K562 (cell line): ENCODE data around the gene CPOX. TPM values are rescaled to one million over a fixed set of nuclear protein-coding genes. Genes with fewer than 3 reads are reported as not detected.

Source experiments
- ATAC-seq: fragments of 200-7000 bp; cut with Tn5 transposase; 3 replicates; pipeline ENCODE4 v1.9.1; 2020; ENCODE audit warnings: moderate library complexity
- BruUV-seq: library from RNA; stranded (reverse); fragments of 400-500 nt; replicated peaks from 2 replicates; lab custom pipeline; 2021; lab: Mats Ljungman, UMichigan
- CTCF ChIA-PET: fragments of 300-600 bp; formaldehyde crosslinking; extraction: SDS; loops from one replicate; lab custom pipeline; 2021; ENCODE audit warnings: low intra/inter-chr PET ratio; lab: Yijun Ruan, JAX
- POLR2A ChIA-PET: fragments of 300-600, 350-650 bp; sonication (Branson Sonifier 250); formaldehyde crosslinking; extraction: SDS; loops from one replicate; lab custom pipeline; 2021; ENCODE audit warnings: antibody characterized with exemption, inconsistent platforms; lab: Yijun Ruan, JAX
- DNase-seq, 4 experiments: peaks; one replicate each; pipeline versions ENCODE4 v3.0.0 to v3.0.0-alpha.2; 2011 to 2018; ENCODE audit warnings: low spot score in 3 of 4, mixed read lengths in 3 of 4; ENCODE audit errors: extremely low read depth in 1 of 4
- FAIRE-seq: peaks from 2 replicates; lab custom pipeline; 2011; peaks lifted over from hg19 to GRCh38; lab: Jason Lieb, UNC
- H2AFZ ChIP-seq: 2 replicates; pipeline ENCODE4 v1.6.0; 2011; ENCODE audit warnings: low read depth, low read length, control low read depth, inconsistent platforms
- H3K27ac ChIP-seq: fragments of 200-600 bp; 3 replicates; pipeline ENCODE4 v1.8.0; 2011; ENCODE audit warnings: low read depth, mild to moderate bottlenecking, control low read depth, inconsistent platforms, low read length, moderate library complexity, mixed read lengths; ENCODE audit errors: extremely low read depth
- H3K27me3 ChIP-seq, 2 experiments: fragments of 300-600 bp in 1 of 2; 2 replicates in 1 of 2; 3 replicates in 1 of 2; pipeline versions ENCODE4 v1.6.0 to v1.8.0; 2011; ENCODE audit warnings: inconsistent platforms in 2 of 2, low read length in 2 of 2, mild to moderate bottlenecking in 1 of 2, mixed read lengths in 1 of 2, moderate library complexity in 1 of 2; ENCODE audit not compliant: control insufficient read depth in 2 of 2, insufficient read depth in 2 of 2
- H3K36me3 ChIP-seq: fragments of 300-600 bp; 3 replicates; pipeline ENCODE4 v1.8.0; 2011; ENCODE audit warnings: mild to moderate bottlenecking, low read length, inconsistent platforms; ENCODE audit not compliant: control insufficient read depth, insufficient read depth
- H3K4me1 ChIP-seq, 2 experiments: fragments of 200-600 bp in 1 of 2; replicated peaks in 1 of 2; 2 replicates in 1 of 2; 3 replicates in 1 of 2; pipeline versions ENCODE4 v1.5.1 to v1.8.0; 2011; ENCODE audit warnings: inconsistent platforms in 2 of 2, low read length in 2 of 2, mild to moderate bottlenecking in 1 of 2, mixed read lengths in 1 of 2, moderate library complexity in 1 of 2; ENCODE audit not compliant: control insufficient read depth in 2 of 2, insufficient read depth in 2 of 2
- H3K4me2 ChIP-seq: 2 replicates; pipeline ENCODE4 v1.6.1; 2011; ENCODE audit warnings: low read length, control low read depth, inconsistent platforms, mixed read lengths; ENCODE audit not compliant: insufficient read depth
- H3K4me3 ChIP-seq: fragments of 200-600 bp; sonication (generic), shearing (Covaris generic); 2 replicates; pipeline ENCODE4 v1.5.1; 2016; ENCODE audit warnings: control low read depth, inconsistent platforms
- H3K79me2 ChIP-seq: fragments of 200-600 bp; 3 replicates; pipeline ENCODE4 v1.8.0; 2011; ENCODE audit warnings: low read length, inconsistent platforms; ENCODE audit not compliant: control insufficient read depth, insufficient read depth
- H3K9ac ChIP-seq, 2 experiments: 2 replicates each; pipeline versions ENCODE4 v1.6.0 to v1.6.1; 2011; ENCODE audit warnings: low read depth in 2 of 2, low read length in 2 of 2, control low read depth in 1 of 2, inconsistent platforms in 1 of 2, mild to moderate bottlenecking in 1 of 2, mixed read lengths in 1 of 2; ENCODE audit not compliant: insufficient read depth in 1 of 2
- H3K9me1 ChIP-seq: one replicate; pipeline ENCODE4 v1.6.0; 2011; ENCODE audit warnings: inconsistent platforms, mild to moderate bottlenecking, low read length, moderate library complexity; ENCODE audit not compliant: control insufficient read depth, insufficient read depth
- H3K9me3 ChIP-seq: replicated peaks from 2 replicates; pipeline ENCODE4 v1.5.1; 2011; ENCODE audit warnings: low read depth, low read length, inconsistent platforms; ENCODE audit not compliant: control insufficient read depth, insufficient read depth
- H4K20me1 ChIP-seq: replicated peaks from 2 replicates; pipeline ENCODE4 v1.6.1; 2011; ENCODE audit warnings: low read length, inconsistent platforms, mixed read lengths; ENCODE audit not compliant: control insufficient read depth, insufficient read depth
- ARID4B ChIP-seq: sonication (generic); formaldehyde crosslinking; IDR thresholded peaks from 2 replicates; pipeline ENCODE4 v1.8.0; 2022; ENCODE audit warnings: mild to moderate bottlenecking, missing genetic modification reagents
- CEBPB ChIP-seq: fragments of 450-650 bp; IDR thresholded peaks from 2 replicates; pipeline ENCODE4 v1.6.1; 2016; ENCODE audit warnings: missing genetic modification characterization, missing compliant biosample characterization
- CEBPG ChIP-seq, 3 experiments: fragments of 200-800 bp in 1 of 3; sonication (Bioruptor generic) in 1 of 3; sonication (generic) in 1 of 3; formaldehyde crosslinking in 1 of 3; IDR thresholded peaks in 2 of 3; conservative IDR thresholded peaks in 1 of 3; 2 replicates each; pipeline versions ENCODE4 v1.6.1 to v1.8.0; 2016 to 2022; ENCODE audit warnings: missing compliant biosample characterization in 2 of 3, missing genetic modification characterization in 2 of 3, mild to moderate bottlenecking in 1 of 3, missing genetic modification reagents in 1 of 3
- MED1 ChIP-seq: sonication (generic); formaldehyde crosslinking; IDR thresholded peaks from 2 replicates; pipeline ENCODE4 v1.8.1; 2023; ENCODE audit warnings: missing genetic modification reagents, borderline replicate concordance
- MTF1 ChIP-seq: fragments of 250-450 bp; sonication (Bioruptor Pico); IDR thresholded peaks from 2 replicates; pipeline ENCODE4 v1.9.0; 2021; ENCODE audit warnings: moderate library complexity, mild to moderate bottlenecking, inconsistent platforms, borderline replicate concordance
- ZEB2 ChIP-seq: fragments of 450-650 bp; IDR thresholded peaks from 2 replicates; pipeline ENCODE4 v1.6.1; 2016
- ZKSCAN1 ChIP-seq: fragments of 150-350 bp; IDR thresholded peaks from 2 replicates; pipeline ENCODE4 v1.6.1; 2016; ENCODE audit warnings: low read depth, low read length
- ZNF134 ChIP-seq: fragments of 250-450 bp; sonication (Bioruptor Pico); conservative IDR thresholded peaks from 2 replicates; pipeline ENCODE4 v1.4.0; 2020
- WGBS: fragments of 100-300 bp; shearing (Covaris generic); methylation state at CpG from one replicate; pipeline ENCODE4 v1.1.6; 2016; ENCODE audit warnings: low coverage, mixed read lengths; ENCODE audit not compliant: insufficient coverage; ENCODE audit errors: missing lambda C conversion rate; 5-methylcytosine and 5-hydroxymethylcytosine counted together
- in situ Hi-C: fragments of 300-500 bp; cut with MboI; formaldehyde crosslinking; loops from 4 replicates; pipeline ENCODE4 v1.15.0; 2018; ENCODE audit warnings: inconsistent platforms, mixed read lengths
- intact Hi-C: fragments of 100-400 bp; cut with micrococcal nuclease; formaldehyde crosslinking; loops from 2 replicates; pipeline ENCODE4 v1.14.2; 2022
- polyA plus RNA-seq, 8 experiments: library from polyadenylated mRNA; depleted of rRNA in 4 of 8; stranded (reverse) in 5 of 8; unstranded in 3 of 8; fragments of >200 nt; fragmentation: Nextera tagmentation in 2 of 8; fragmentation: Illumina TruSeq in 1 of 8; extraction: Ambion mirVana in 2 of 8; extraction: Trizol in 1 of 8; gene quantifications; 2 replicates each; pipeline versions ENCODE4 v1.2.1 to v1.2.3, GENCODE V29; 2011 to 2014; ENCODE audit warnings: inconsistent platforms in 1 of 8, missing spikeins in 1 of 8
- total RNA-seq, 7 experiments: library from RNA; depleted of rRNA in 6 of 7; stranded (reverse); fragments of >200 nt in 6 of 7; fragmentation: Illumina TruSeq in 2 of 7; extraction: Trizol in 2 of 7; gene quantifications; 2 replicates each; pipeline versions ENCODE4 v1.2.1 to v1.2.3, GENCODE V29; 2011 to 2021; ENCODE audit warnings: low replicate concordance in 1 of 7
- TF ChIP-seq, protein P1 (sequence below): fragments of 250-450 bp; sonication (Bioruptor Pico); IDR thresholded peaks from 2 replicates; pipeline ENCODE4 v1.4.0; 2020; ENCODE audit warnings: mild to moderate bottlenecking, moderate library complexity, borderline replicate concordance
- TF ChIP-seq, protein P2 (sequence below): fragments of 450-650 bp; IDR thresholded peaks from one replicate; pipeline ENCODE4 v1.6.1; 2018; ENCODE audit warnings: mild to moderate bottlenecking, moderate library complexity; ENCODE audit not compliant: partially characterized antibody

The CPOX gene
- total and polyA plus RNA-seq, 9 of the 15 experiments (the other 6 are each of a cell fraction or from before 2014, with no cell fraction given), result 14.6 to 82.1 (median 24.8) TPM

DNA sequence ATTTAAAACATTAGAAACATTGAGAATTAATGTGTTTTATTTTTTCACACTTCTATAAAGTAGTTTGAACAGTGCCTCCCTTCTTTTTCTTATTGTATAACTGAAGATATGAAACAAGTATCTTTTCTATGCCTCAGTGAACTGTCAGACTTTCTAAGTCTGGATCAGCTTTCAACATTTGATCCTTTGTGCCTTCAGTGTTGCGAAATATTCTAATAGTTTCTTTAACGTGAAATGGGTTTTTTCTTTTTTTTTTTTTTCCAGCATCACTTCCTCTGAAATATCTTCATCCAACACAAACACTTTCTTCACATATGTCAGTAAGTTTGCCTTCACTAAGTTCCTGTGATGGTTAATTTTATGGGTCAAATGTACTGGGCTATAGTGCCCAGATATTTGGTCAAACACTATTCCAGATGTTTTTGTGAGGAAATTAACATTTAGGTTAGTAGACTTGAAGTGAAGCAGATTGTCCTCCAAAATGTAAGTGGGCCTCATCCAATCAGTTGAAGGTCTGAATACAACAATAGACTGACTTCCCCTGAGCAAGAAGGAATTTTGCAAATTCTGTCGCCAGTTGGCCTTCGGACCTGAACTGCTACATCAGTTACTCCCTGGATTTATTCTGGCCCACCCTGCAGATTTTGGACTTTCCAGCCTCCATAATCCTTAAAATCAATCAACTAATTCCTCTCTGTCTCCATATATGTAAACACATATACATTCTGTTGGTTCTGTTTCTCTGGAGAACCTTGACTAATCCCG is 6.4 kb upstream of the CPOX start:
- peak overlapping the region; percentile 40; the same call in 1 of the 2 replicates for H2AFZ ChIP-seq
- H3K9me1 ChIP-seq, result no peaks in the 10 kb centered on the region
- no peaks in the 10 kb centered on the region for H4K20me1 ChIP-seq
- peaks cover 0 to 9% of the 10 kb centered on the region in 2 experiments; a peak in 3 of 5 replicates for H3K4me1 ChIP-seq
- no peak for FAIRE-seq
- H3K9ac ChIP-seq, result no peak overlapping the region
- WGBS, result 40% methylated on average over 5 of the region's 5 CpGs
- H3K36me3 ChIP-seq, result no peaks in the 10 kb centered on the region
- BruUV-seq, result no TSS peak
- H3K27me3 ChIP-seq, result no peaks in the 10 kb centered on the region
- H3K79me2 ChIP-seq, result no peaks in the 10 kb centered on the region
- ChIA-PET POLR2A (interaction anchor here (0.6 to 0.9 kb wide), 2 partner anchors 8 to 1543 kb away, joined by 3 read pairs; no protein-coding TSS in a partner anchor), CTCF (no interaction called here)
- in situ Hi-C loops, result loop anchor here (5.0 kb wide), 2 partner anchors 212 to 382 kb away; no protein-coding TSS in a partner anchor
- intact Hi-C loops, result loop anchor here (10.0 kb wide), 1 partner anchor 565 kb away; the partner anchor contains the start of gene GABRR3
- no peak overlapping the region for H3K27ac ChIP-seq
- ATAC-seq, result no peak
- no peaks in the 10 kb centered on the region; the same call in 1 of the 2 replicates for H3K9me3 ChIP-seq
- no peak overlapping the region for H3K4me3 ChIP-seq
- TF ChIP-seq ARID4B (CRISPR knock-in tag), result no peak
- TF ChIP-seq, protein P1, sequence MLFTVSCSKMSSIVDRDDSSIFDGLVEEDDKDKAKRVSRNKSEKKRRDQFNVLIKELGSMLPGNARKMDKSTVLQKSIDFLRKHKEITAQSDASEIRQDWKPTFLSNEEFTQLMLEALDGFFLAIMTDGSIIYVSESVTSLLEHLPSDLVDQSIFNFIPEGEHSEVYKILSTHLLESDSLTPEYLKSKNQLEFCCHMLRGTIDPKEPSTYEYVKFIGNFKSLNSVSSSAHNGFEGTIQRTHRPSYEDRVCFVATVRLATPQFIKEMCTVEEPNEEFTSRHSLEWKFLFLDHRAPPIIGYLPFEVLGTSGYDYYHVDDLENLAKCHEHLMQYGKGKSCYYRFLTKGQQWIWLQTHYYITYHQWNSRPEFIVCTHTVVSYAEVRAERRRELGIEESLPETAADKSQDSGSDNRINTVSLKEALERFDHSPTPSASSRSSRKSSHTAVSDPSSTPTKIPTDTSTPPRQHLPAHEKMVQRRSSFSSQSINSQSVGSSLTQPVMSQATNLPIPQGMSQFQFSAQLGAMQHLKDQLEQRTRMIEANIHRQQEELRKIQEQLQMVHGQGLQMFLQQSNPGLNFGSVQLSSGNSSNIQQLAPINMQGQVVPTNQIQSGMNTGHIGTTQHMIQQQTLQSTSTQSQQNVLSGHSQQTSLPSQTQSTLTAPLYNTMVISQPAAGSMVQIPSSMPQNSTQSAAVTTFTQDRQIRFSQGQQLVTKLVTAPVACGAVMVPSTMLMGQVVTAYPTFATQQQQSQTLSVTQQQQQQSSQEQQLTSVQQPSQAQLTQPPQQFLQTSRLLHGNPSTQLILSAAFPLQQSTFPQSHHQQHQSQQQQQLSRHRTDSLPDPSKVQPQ, result no peak
- TF ChIP-seq ZKSCAN1, result no peak
- TF ChIP-seq MED1 (CRISPR knock-in tag), result no peak
- TF ChIP-seq CEBPG (CRISPR knock-in tag; IDR thresholded peaks at IDR 0.05), result no peak
- TF ChIP-seq CEBPG (tag; conservative IDR thresholded peaks at IDR 0.05 in 1 of 2, IDR thresholded peaks at IDR 0.05 in 1 of 2), result peak in 1 of 2 experiments; percentile 73; a peak in 2 of 4 replicates
- peak; percentile 64; the same call in 1 of the 2 replicates for TF ChIP-seq ZNF134 (CRISPR knock-in tag)
- TF ChIP-seq, protein P2, sequence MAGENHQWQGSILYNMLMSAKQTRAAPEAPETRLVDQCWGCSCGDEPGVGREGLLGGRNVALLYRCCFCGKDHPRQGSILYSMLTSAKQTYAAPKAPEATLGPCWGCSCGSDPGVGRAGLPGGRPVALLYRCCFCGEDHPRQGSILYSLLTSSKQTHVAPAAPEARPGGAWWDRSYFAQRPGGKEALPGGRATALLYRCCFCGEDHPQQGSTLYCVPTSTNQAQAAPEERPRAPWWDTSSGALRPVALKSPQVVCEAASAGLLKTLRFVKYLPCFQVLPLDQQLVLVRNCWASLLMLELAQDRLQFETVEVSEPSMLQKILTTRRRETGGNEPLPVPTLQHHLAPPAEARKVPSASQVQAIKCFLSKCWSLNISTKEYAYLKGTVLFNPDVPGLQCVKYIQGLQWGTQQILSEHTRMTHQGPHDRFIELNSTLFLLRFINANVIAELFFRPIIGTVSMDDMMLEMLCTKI, result no peak
- TF ChIP-seq CEBPB (tag), result peak; percentile 73
- TF ChIP-seq ZEB2, result no peak
- no peak for TF ChIP-seq MTF1 (CRISPR knock-in tag)
- TF ChIP-seq, all 486 proteins: peak for 3
- H3K4me2 ChIP-seq, result no peak overlapping the region
- no peak for DNase-seq
